Activated CD4-positive, alpha-beta T cell treated with anti-CD3 and anti-CD28 coated beads for 36 hours (primary cell): Measurements from ENCODE around the gene PRDM10. TPM values are rescaled to one million over a fixed set of nuclear protein-coding genes. Genes with fewer than 3 reads are reported as not detected.

Source experiments
- ATAC-seq: fragments of 200-7000 bp; cut with Tn5 transposase; one replicate; pipeline ENCODE4 v1.10.0; 2021; ENCODE audit warnings: mild to moderate bottlenecking, moderate library complexity
- CTCF ChIA-PET: fragments of 350-600 bp; sonication (Branson Sonifier 250); formaldehyde crosslinking; loops from one replicate; lab custom pipeline; 2021; ENCODE audit warnings: antibody characterized with exemption; lab: Charles Lee
- POLR2A ChIA-PET: fragments of 350-600 bp; sonication (Branson Sonifier 250); formaldehyde crosslinking; loops from one replicate; lab custom pipeline; 2021; ENCODE audit warnings: antibody characterized with exemption, inconsistent platforms; lab: Charles Lee
- DNase-seq: peaks from one replicate; pipeline ENCODE4 v3.0.0-alpha.2; 2020
- H3K27ac Mint-ChIP-seq: one replicate; pipeline ENCODE4 v1.8.0; 2021; ENCODE audit warnings: mixed read lengths
- H3K27me3 Mint-ChIP-seq: one replicate; pipeline ENCODE4 v1.8.0; 2021; ENCODE audit warnings: mixed read lengths
- H3K36me3 Mint-ChIP-seq: one replicate; pipeline ENCODE4 v1.8.0; 2021; ENCODE audit warnings: low read depth, mixed read lengths
- H3K4me1 Mint-ChIP-seq: one replicate; pipeline ENCODE4 v1.8.0; 2021; ENCODE audit warnings: mixed read lengths
- H3K4me3 Mint-ChIP-seq: one replicate; pipeline ENCODE4 v1.8.0; 2021; ENCODE audit warnings: mild to moderate bottlenecking, moderate library complexity, mixed read lengths
- H3K9me3 Mint-ChIP-seq: one replicate; pipeline ENCODE4 v1.8.0; 2021; ENCODE audit warnings: low read depth, mixed read lengths
- intact Hi-C, 2 experiments: fragments of 100-400 bp; cut with DNase I in 1 of 2; cut with micrococcal nuclease in 1 of 2; formaldehyde crosslinking; loops; one replicate each; pipeline versions ENCODE4 v1.14.2 to v1.15.1; 2022 to 2024; cut with DNase I, micrococcal nuclease
- total RNA-seq, 2 experiments: library from RNA; stranded (reverse); gene quantifications; one replicate each; pipeline ENCODE4 v1.2.3, GENCODE V29; 2021

PRDM10 gene
- total RNA-seq, 2 experiments from 2014 or later: 15.4 to 17.3 TPM

GRCh38 chr11:129996113-129996870, 6.3 kb downstream of the PRDM10 start:
- CTCF ChIA-PET: interaction anchor here (0.9 to 1.7 kb wide), 4 partner anchors 28 to 136 kb away, joined by 3 to 4 read pairs (median 3); no protein-coding TSS in a partner anchor
- Mint-ChIP-seq H3K9me3 (no peaks in the 10 kb centered on the region), H3K4me3 (no peak overlapping the region), H3K27ac (no peak overlapping the region), H3K27me3 (no peaks in the 10 kb centered on the region), H3K4me1 (peaks cover 29% of the 10 kb centered on the region), H3K36me3 (peaks cover 10% of the 10 kb centered on the region)
- intact Hi-C loops: no loop called here
- ATAC-seq (no peak), DNase-seq (no peak)
- POLR2A ChIA-PET: no interaction called here

- H3K4me1 Mint-ChIP-seq: peaks cover 18% of the 10 kb centered on the region
- H3K36me3 Mint-ChIP-seq: peaks cover 8% of the 10 kb centered on the region
- no peak for DNase-seq
- no peak for ATAC-seq
- POLR2A ChIA-PET: no interaction called here
- no peak overlapping the region for H3K4me3 Mint-ChIP-seq
- H3K27me3 Mint-ChIP-seq: no peaks in the 10 kb centered on the region
- intact Hi-C loops: no loop called here
- H3K9me3 Mint-ChIP-seq: no peaks in the 10 kb centered on the region
- H3K27ac Mint-ChIP-seq: no peak overlapping the region
- CTCF ChIA-PET: interaction anchor here (1.1 to 1.3 kb wide), 2 partner anchors 27 to 137 kb away, joined by 3 to 4 read pairs; no protein-coding TSS in a partner anchor
These were observed 7.5 kb downstream of the PRDM10 start for GRCh38 chr11:129995163-129995562.

GRCh38 chr11:129992161-129992944, 10.3 kb downstream of the PRDM10 start:
- no peaks in the 10 kb centered on the region for H3K27me3 Mint-ChIP-seq
- peak; percentile 97 for ATAC-seq
- no peaks in the 10 kb centered on the region for H3K9me3 Mint-ChIP-seq
- ChIA-PET POLR2A (interaction anchor here (0.6 to 0.7 kb wide), 2 partner anchors 8 to 33 kb away, joined by 3 to 7 read pairs; no protein-coding TSS in a partner anchor), CTCF (interaction anchor here (0.6 to 2.1 kb wide), 11 partner anchors 9 to 142 kb away, joined by 3 to 24 read pairs (median 3); no protein-coding TSS in a partner anchor)
- no peak overlapping the region for H3K27ac Mint-ChIP-seq
- peak; percentile 73 for DNase-seq
- no peak overlapping the region for H3K4me3 Mint-ChIP-seq
- intact Hi-C loops: loop anchor here (1.0 to 2.0 kb wide), 2 partner anchors 78 to 140 kb away; no protein-coding TSS in a partner anchor
- peaks cover 11% of the 10 kb centered on the region for H3K4me1 Mint-ChIP-seq
- peaks cover 9% of the 10 kb centered on the region for H3K36me3 Mint-ChIP-seq

- ATAC-seq (no peak), DNase-seq (no peak)
- intact Hi-C loops: no loop called here
- H3K27me3 Mint-ChIP-seq: no peaks in the 10 kb centered on the region
- CTCF ChIA-PET: interaction anchor here (0.6 kb wide), 1 partner anchor 143 kb away, joined by 3 read pairs; no protein-coding TSS in a partner anchor
- no peak overlapping the region for H3K27ac Mint-ChIP-seq
- no peaks in the 10 kb centered on the region for H3K9me3 Mint-ChIP-seq
- peaks cover 2% of the 10 kb centered on the region for H3K36me3 Mint-ChIP-seq
- no peak overlapping the region for H3K4me3 Mint-ChIP-seq
- peaks cover 13% of the 10 kb centered on the region for H3K4me1 Mint-ChIP-seq
- POLR2A ChIA-PET: no interaction called here
These were observed 13.4 kb downstream of the PRDM10 start for GRCh38 chr11:129989149-129989813.

- no peak overlapping the region for H3K4me3 Mint-ChIP-seq
- no peaks in the 10 kb centered on the region for H3K9me3 Mint-ChIP-seq
- peaks cover 2% of the 10 kb centered on the region for H3K36me3 Mint-ChIP-seq
- no peak for ATAC-seq
- intact Hi-C loops: no loop called here
- H3K27ac Mint-ChIP-seq: no peak overlapping the region
- ChIA-PET POLR2A (no interaction called here), CTCF (interaction anchor here (1.1 kb wide), 1 partner anchor 15 kb away, joined by 3 read pairs; no protein-coding TSS in a partner anchor)
- DNase-seq: no peak
- no peaks in the 10 kb centered on the region for H3K27me3 Mint-ChIP-seq
- peaks cover 9% of the 10 kb centered on the region for H3K4me1 Mint-ChIP-seq
These were observed 14.7 kb downstream of the PRDM10 start for GRCh38 chr11:129987950-129988349.

- CTCF ChIA-PET: no interaction called here
- Mint-ChIP-seq H3K9me3 (no peaks in the 10 kb centered on the region), H3K27ac (no peak overlapping the region), H3K27me3 (no peaks in the 10 kb centered on the region), H3K36me3 (peaks cover 2% of the 10 kb centered on the region), H3K4me1 (peaks cover 3% of the 10 kb centered on the region), H3K4me3 (no peak overlapping the region)
- ATAC-seq: no peak
- POLR2A ChIA-PET: no interaction called here
- no peak for DNase-seq
- intact Hi-C loops: no loop called here
These were observed 16.8 kb downstream of the PRDM10 start for GRCh38 chr11:129985823-129986222.

- H3K27me3 Mint-ChIP-seq: no peaks in the 10 kb centered on the region
- H3K36me3 Mint-ChIP-seq: peaks cover 4% of the 10 kb centered on the region
- ATAC-seq (no peak), DNase-seq (no peak)
- ChIA-PET POLR2A (no interaction called here), CTCF (no interaction called here)
- no peaks in the 10 kb centered on the region for H3K4me1 Mint-ChIP-seq
- H3K9me3 Mint-ChIP-seq: no peaks in the 10 kb centered on the region
- no peak overlapping the region for H3K27ac Mint-ChIP-seq
- no peak overlapping the region for H3K4me3 Mint-ChIP-seq
- intact Hi-C loops: loop anchor here in 1 of 2 experiments (5.0 kb wide), 1 partner anchor 72 kb away; no protein-coding TSS in a partner anchor
These were observed 22.5 kb downstream of the PRDM10 start for GRCh38 chr11:129980086-129980485.

- Mint-ChIP-seq H3K4me3 (no peak overlapping the region), H3K9me3 (no peaks in the 10 kb centered on the region), H3K27me3 (no peaks in the 10 kb centered on the region), H3K4me1 (no peaks in the 10 kb centered on the region), H3K36me3 (peaks cover 4% of the 10 kb centered on the region), H3K27ac (no peak overlapping the region)
- ChIA-PET CTCF (no interaction called here), POLR2A (no interaction called here)
- DNase-seq (no peak), ATAC-seq (no peak)
- intact Hi-C loops: no loop called here
These were observed 23.5 kb downstream of the PRDM10 start for GRCh38 chr11:129979046-129979605.

GRCh38 chr11:129978447-129978846, 24.2 kb downstream of the PRDM10 start:
- DNase-seq (no peak), ATAC-seq (no peak)
- H3K27me3 Mint-ChIP-seq: no peaks in the 10 kb centered on the region
- H3K9me3 Mint-ChIP-seq: no peaks in the 10 kb centered on the region
- ChIA-PET POLR2A (interaction anchor here (0.6 kb wide), 1 partner anchor 150 kb away, joined by 3 read pairs; no protein-coding TSS in a partner anchor), CTCF (no interaction called here)
- H3K27ac Mint-ChIP-seq: no peak overlapping the region
- intact Hi-C loops: no loop called here
- no peak overlapping the region for H3K4me3 Mint-ChIP-seq
- H3K4me1 Mint-ChIP-seq: no peaks in the 10 kb centered on the region
- H3K36me3 Mint-ChIP-seq: peaks cover 4% of the 10 kb centered on the region

GRCh38 chr11:129976328-129976727, 26.3 kb downstream of the PRDM10 start:
- Mint-ChIP-seq H3K9me3 (no peaks in the 10 kb centered on the region), H3K36me3 (peaks cover 6% of the 10 kb centered on the region), H3K4me1 (no peaks in the 10 kb centered on the region), H3K27ac (no peak overlapping the region), H3K4me3 (no peak overlapping the region), H3K27me3 (no peaks in the 10 kb centered on the region)
- DNase-seq (no peak), ATAC-seq (no peak)
- CTCF ChIA-PET: interaction anchor here (0.6 kb wide), 1 partner anchor 21 kb away, joined by 3 read pairs; no protein-coding TSS in a partner anchor
- POLR2A ChIA-PET: no interaction called here
- intact Hi-C loops: no loop called here

GRCh38 chr11:129975543-129975942, 27.1 kb downstream of the PRDM10 start:
- DNase-seq (no peak), ATAC-seq (no peak)
- Mint-ChIP-seq H3K4me3 (no peak overlapping the region), H3K27ac (no peak overlapping the region), H3K9me3 (no peaks in the 10 kb centered on the region), H3K36me3 (peaks cover 11% of the 10 kb centered on the region), H3K27me3 (no peaks in the 10 kb centered on the region), H3K4me1 (no peaks in the 10 kb centered on the region)
- POLR2A ChIA-PET: no interaction called here
- intact Hi-C loops: no loop called here
- CTCF ChIA-PET: no interaction called here
